HG02763 (cell line): ENCODE measurements around the gene MKKS.

Source experiments
- ATAC-seq: cut with Tn5 transposase; IDR thresholded peaks from one replicate; pipeline ENCODE4 v1.9.1; 2021; ENCODE audit warnings: mild to moderate bottlenecking, moderate library complexity; ENCODE audit not compliant: unreplicated experiment

The MKKS gene

GRCh38 chr20:10370091-10370887, 63.7 kb downstream of the MKKS start:
- no peak for ATAC-seq

- ATAC-seq = no peak
Observed at GRCh38 chr20:10369723-10370090, 64.3 kb downstream of the MKKS start.

- no peak for ATAC-seq
Observed at GRCh38 chr20:10368702-10369041, 65.3 kb downstream of the MKKS start.

GRCh38 chr20:10367943-10368701, 65.9 kb downstream of the MKKS start:
- ATAC-seq = no peak

GRCh38 chr20:10367693-10367942, 66.4 kb downstream of the MKKS start:
- no peak for ATAC-seq

- no peak for ATAC-seq
Observed at GRCh38 chr20:10366898-10367692, 66.9 kb downstream of the MKKS start.

GRCh38 chr20:10362674-10363073, 71.3 kb downstream of the MKKS start:
- peak; percentile 44 for ATAC-seq

- ATAC-seq = no peak
Observed at GRCh38 chr20:10360878-10361277, 73.1 kb downstream of the MKKS start.

- ATAC-seq = no peak
Observed at GRCh38 chr20:10359621-10360040, 74.4 kb downstream of the MKKS start.

GRCh38 chr20:10357974-10358373, 76.0 kb downstream of the MKKS start:
- no peak for ATAC-seq

- ATAC-seq = no peak
Observed at GRCh38 chr20:10357061-10357708, 76.8 kb downstream of the MKKS start.

GRCh38 chr20:10356628-10357027, 77.4 kb downstream of the MKKS start:
- ATAC-seq = no peak

- ATAC-seq = no peak
Observed at GRCh38 chr20:10352934-10353824, 80.8 kb downstream of the MKKS start.
